ENCODE measurements around the gene RGS10. TPM values are rescaled to one million over a fixed set of nuclear protein-coding genes. Genes with fewer than 3 reads are reported as not detected.

Gene RGS10
- total and polyA plus RNA-seq, 2 experiments from 2014 or later: 26.9 to 40.3 TPM

DNA sequence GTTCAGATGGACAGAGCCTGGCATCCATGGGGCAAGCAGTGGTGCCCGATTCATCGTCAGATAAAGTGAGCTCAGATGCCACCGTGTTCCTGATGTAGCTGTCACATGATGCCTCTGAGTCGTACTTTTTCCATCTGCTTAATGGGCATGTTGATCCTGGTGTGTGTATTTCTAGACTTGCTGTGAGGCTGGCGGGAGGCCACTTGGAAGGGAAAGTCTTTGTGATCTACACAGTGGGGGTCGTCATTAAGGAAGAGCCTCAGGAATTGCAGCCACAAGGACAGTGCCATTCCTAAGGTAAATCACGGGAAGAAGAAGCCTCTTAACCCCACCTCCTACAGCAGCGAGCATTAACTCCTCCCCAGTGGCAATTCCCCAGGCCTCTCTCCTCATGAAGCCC is 63.0 kb downstream of the RGS10 start:
- Histone ChIP-seq H3F3A (ENCODE audit: insufficient read depth) (no peaks in the 10 kb centered on the region), H3K27me3 (replicated peaks; ENCODE audit: insufficient read depth) (peaks cover 40% of the 10 kb centered on the region), H3K4me1 (ENCODE audit: insufficient read depth) (no peaks in the 10 kb centered on the region), H3K36me3 (ENCODE audit: low read depth) (no peaks in the 10 kb centered on the region), H3K9me3 (ENCODE audit: low read depth) (no peaks in the 10 kb centered on the region), H3K4me2 (ENCODE audit: unreplicated experiment) (peak overlapping the region; percentile 6), H3K4me3 (no peak overlapping the region), H2AFZ (no peak overlapping the region), H3K9me2 (ENCODE audit: insufficient read depth) (no peaks in the 10 kb centered on the region), H4K20me1 (ENCODE audit: insufficient read depth) (no peaks in the 10 kb centered on the region), H3K79me2 (ENCODE audit: insufficient read depth) (no peaks in the 10 kb centered on the region), H3K27ac (no peak overlapping the region), H3K9ac (no peak overlapping the region)
- no peak for DNase-seq
- no peak for TF ChIP-seq EZH2phosphoT487 (IDR thresholded peaks at IDR 0.05; ENCODE audit: insufficient read depth, low read depth)
- TF ChIP-seq EZH2 (IDR thresholded peaks at IDR 0.05; ENCODE audit: insufficient read depth, poor library complexity, severe bottlenecking): no peak
- WGBS, 2 experiments (ENCODE audit: low coverage in 1 of 2, low lambda C conversion rate in 2 of 2, missing lambda C conversion rate in 2 of 2): 16 to 20% methylated on average over 8 of the region's 8 CpGs
- in situ Hi-C loops (cut with MboI): no loop called here

DNA sequence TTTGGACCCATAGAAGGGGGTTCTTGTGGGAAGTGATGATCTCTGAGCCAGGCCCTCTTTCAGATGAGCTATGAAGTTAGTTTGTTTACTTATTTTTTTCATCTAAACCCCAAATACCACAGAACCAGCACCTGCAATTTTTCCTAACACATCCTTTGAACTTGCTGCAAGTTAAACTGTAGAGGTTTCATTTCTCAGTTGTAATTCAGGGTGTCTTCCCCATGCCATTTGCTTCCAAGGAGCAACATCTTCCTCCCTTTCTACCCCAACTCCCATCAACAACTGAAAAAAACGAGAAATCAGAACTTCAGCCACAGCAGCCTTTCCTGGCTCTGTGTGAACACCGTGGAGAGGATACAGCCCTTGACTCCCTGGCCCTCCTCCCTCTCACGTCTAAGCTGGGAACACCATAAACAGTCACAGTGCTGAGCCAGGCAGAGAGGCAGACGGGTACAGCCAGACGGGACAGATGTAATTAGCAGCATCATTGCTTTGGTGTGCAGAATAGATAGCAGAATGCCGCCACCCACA is 63.6 kb downstream of the RGS10 start:
- peak; percentile 47 for DNase-seq
- H3F3A ChIP-seq (ENCODE audit: insufficient read depth): no peaks in the 10 kb centered on the region
- in situ Hi-C loops (cut with MboI): no loop called here
- no peak overlapping the region for H3K9ac ChIP-seq
- no peaks in the 10 kb centered on the region for H3K79me2 ChIP-seq (ENCODE audit: insufficient read depth)
- H2AFZ ChIP-seq: no peak overlapping the region
- H3K36me3 ChIP-seq (ENCODE audit: low read depth): no peaks in the 10 kb centered on the region
- H3K9me2 ChIP-seq (ENCODE audit: insufficient read depth): no peaks in the 10 kb centered on the region
- no peaks in the 10 kb centered on the region for H4K20me1 ChIP-seq (ENCODE audit: insufficient read depth)
- 4 to 8% methylated on average over 6 of the region's 6 CpGs for WGBS, 2 experiments (ENCODE audit: low coverage in 1 of 2, low lambda C conversion rate in 2 of 2, missing lambda C conversion rate in 2 of 2)
- H3K4me1 ChIP-seq (ENCODE audit: insufficient read depth): no peaks in the 10 kb centered on the region
- H3K27me3 ChIP-seq (replicated peaks; ENCODE audit: insufficient read depth): peaks cover 40% of the 10 kb centered on the region
- no peak overlapping the region for H3K27ac ChIP-seq
- no peak overlapping the region for H3K4me3 ChIP-seq
- TF ChIP-seq EZH2phosphoT487 (IDR thresholded peaks at IDR 0.05; ENCODE audit: insufficient read depth, low read depth): no peak
- TF ChIP-seq EZH2 (IDR thresholded peaks at IDR 0.05; ENCODE audit: insufficient read depth, poor library complexity, severe bottlenecking): no peak
- no peaks in the 10 kb centered on the region for H3K9me3 ChIP-seq (ENCODE audit: low read depth)
- peak overlapping the region; percentile 6 for H3K4me2 ChIP-seq (ENCODE audit: unreplicated experiment)

DNA sequence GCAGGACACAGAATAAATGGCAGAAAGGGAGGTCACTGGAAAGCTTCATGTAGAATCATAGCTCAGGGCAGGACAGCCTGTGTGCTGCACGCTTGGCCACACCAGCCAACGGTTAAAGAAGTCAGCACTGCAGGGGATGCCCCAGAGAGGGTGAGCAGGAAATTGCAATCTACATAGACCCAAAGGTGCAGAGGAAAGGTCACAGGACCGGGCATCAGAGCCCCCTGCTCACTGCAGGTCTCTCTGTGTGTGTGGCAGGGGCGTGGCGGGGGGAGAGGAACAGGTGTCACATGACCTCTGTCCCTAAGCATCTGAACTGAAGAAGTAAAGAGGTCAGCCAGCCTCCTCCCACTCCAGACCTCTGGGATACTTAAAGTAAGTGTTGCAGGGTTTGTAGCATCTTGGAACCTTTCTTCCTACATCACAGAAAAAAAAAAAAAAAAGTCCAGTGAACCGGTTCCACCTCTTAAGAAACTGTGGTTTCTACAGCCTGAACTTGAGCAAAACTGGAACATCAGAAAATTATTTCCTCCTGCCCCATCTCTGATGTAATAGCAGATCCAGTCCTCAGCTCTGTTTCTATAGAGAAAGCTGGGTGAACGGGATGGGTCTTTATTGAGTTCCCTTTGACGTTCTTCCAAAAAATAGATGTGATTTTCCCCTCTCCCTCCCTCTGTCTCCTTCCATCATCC is 64.3 kb downstream of the RGS10 start:
- Histone ChIP-seq H3K27me3 (replicated peaks; ENCODE audit: insufficient read depth) (peaks cover 40% of the 10 kb centered on the region), H3K36me3 (ENCODE audit: low read depth) (no peaks in the 10 kb centered on the region), H3K9ac (no peak overlapping the region), H3K4me3 (no peak overlapping the region), H3K4me2 (ENCODE audit: unreplicated experiment) (no peak overlapping the region), H3F3A (ENCODE audit: insufficient read depth) (no peaks in the 10 kb centered on the region), H4K20me1 (ENCODE audit: insufficient read depth) (no peaks in the 10 kb centered on the region), H3K9me2 (ENCODE audit: insufficient read depth) (no peaks in the 10 kb centered on the region), H3K9me3 (ENCODE audit: low read depth) (no peaks in the 10 kb centered on the region), H3K79me2 (ENCODE audit: insufficient read depth) (no peaks in the 10 kb centered on the region), H3K4me1 (ENCODE audit: insufficient read depth) (no peaks in the 10 kb centered on the region), H2AFZ (no peak overlapping the region), H3K27ac (no peak overlapping the region)
- 60 to 69% methylated on average over 8 of the region's 8 CpGs for WGBS, 2 experiments (ENCODE audit: low coverage in 1 of 2, low lambda C conversion rate in 2 of 2, missing lambda C conversion rate in 2 of 2)
- in situ Hi-C loops (cut with MboI): no loop called here
- no peak for TF ChIP-seq EZH2phosphoT487 (IDR thresholded peaks at IDR 0.05; ENCODE audit: insufficient read depth, low read depth)
- no peak for TF ChIP-seq EZH2 (IDR thresholded peaks at IDR 0.05; ENCODE audit: insufficient read depth, poor library complexity, severe bottlenecking)
- no peak for DNase-seq

DNA sequence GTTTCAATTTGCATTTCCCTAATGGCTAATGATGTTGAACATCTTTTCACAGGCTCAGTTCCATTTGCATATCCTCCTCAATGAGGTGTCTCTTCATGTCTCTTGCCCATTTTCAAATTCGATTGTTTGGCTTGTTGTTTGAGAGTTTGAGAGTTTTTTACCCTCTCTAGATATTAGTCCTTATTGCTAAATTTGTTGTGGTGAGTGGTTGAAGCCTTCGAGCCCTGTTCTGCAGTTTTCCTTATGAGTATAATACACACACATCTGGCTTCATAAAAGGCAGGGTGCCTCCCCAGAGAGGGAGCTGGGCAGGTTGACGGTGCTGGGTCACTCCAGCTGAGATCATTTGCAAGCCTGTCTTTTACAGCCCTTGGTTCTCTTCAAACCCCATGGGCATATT is 65.1 kb downstream of the RGS10 start:
- no peaks in the 10 kb centered on the region for H3K4me1 ChIP-seq (ENCODE audit: insufficient read depth)
- in situ Hi-C loops (cut with MboI): no loop called here
- no peaks in the 10 kb centered on the region for H3F3A ChIP-seq (ENCODE audit: insufficient read depth)
- no peak overlapping the region for H3K4me3 ChIP-seq
- no peaks in the 10 kb centered on the region for H3K9me3 ChIP-seq (ENCODE audit: low read depth)
- H3K4me2 ChIP-seq (ENCODE audit: unreplicated experiment): no peak overlapping the region
- H3K27me3 ChIP-seq (replicated peaks; ENCODE audit: insufficient read depth): peaks cover 40% of the 10 kb centered on the region
- no peaks in the 10 kb centered on the region for H4K20me1 ChIP-seq (ENCODE audit: insufficient read depth)
- H2AFZ ChIP-seq: no peak overlapping the region
- TF ChIP-seq EZH2phosphoT487 (IDR thresholded peaks at IDR 0.05; ENCODE audit: insufficient read depth, low read depth) (no peak), EZH2 (IDR thresholded peaks at IDR 0.05; ENCODE audit: insufficient read depth, poor library complexity, severe bottlenecking) (no peak)
- H3K36me3 ChIP-seq (ENCODE audit: low read depth): no peaks in the 10 kb centered on the region
- no peak for DNase-seq
- WGBS, 2 experiments (ENCODE audit: low coverage in 1 of 2, low lambda C conversion rate in 2 of 2, missing lambda C conversion rate in 2 of 2): 65 to 75% methylated on average over 3 of the region's 3 CpGs
- no peak overlapping the region for H3K27ac ChIP-seq
- no peak overlapping the region for H3K9ac ChIP-seq
- no peaks in the 10 kb centered on the region for H3K79me2 ChIP-seq (ENCODE audit: insufficient read depth)
- H3K9me2 ChIP-seq (ENCODE audit: insufficient read depth): no peaks in the 10 kb centered on the region

Data from GM23248 (cell line).